ENCODE measurements around the gene RAB5IF.
A peak's percentile ranks its signal among the peaks of the same experiment; 100 is the strongest.
"Not testable (repeated sequence)": the region's sequence is repeated elsewhere in the genome, so short reads cannot be mapped to it uniquely, and the experiment has no call there.

Gene RAB5IF

DNA sequence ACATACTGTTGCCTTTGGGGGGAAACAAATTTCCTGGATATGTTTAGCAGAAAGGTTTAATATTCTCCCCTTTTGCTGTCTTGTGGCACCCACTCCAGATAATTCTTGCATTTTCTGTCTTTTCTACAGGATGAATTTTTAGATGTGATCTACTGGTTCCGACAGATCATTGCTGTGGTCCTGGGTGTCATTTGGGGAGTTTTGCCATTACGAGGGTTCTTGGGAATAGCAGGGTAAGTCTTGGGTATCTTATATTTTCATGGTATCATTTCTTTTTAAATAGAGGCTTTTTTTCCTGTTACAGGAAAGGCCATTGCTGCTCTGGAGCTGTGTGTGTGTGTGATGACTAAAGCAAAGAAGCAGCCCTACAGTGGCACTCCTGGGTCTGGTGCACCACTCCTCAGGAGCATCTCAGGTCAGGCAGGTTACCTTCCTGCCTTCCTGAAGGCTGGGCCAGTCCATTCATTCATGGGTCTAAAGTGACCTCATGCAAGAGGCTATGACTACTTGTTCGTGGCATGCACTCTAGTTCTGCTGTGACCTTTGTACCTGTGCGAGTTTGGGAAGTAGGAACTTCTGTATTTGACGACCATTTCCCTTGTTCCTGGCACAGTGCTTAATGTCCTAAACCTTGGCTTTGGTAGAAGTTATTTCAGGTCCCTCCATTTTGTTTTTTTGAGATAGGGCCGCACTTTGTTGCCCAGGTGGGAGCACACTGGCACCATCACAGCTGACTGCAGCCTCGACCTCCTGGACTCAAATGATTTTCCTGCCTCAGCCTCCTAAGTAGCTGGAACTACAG is 2.2 kb downstream of the RAB5IF start:
- H3K27ac ChIP-seq (replicated peaks; ENCODE audit: low read length), result no peak overlapping the region
- H2BK12ac ChIP-seq (ENCODE audit: low read length), result no peak overlapping the region
- H3K36me3 ChIP-seq (replicated peaks in 1 of 2; ENCODE audit: control insufficient read depth in 2 of 2, insufficient read depth in 2 of 2, low read length in 2 of 2), result peaks cover 26 to 55% of the 10 kb centered on the region in 2 donors
- no peak overlapping the region for H2AK5ac ChIP-seq (ENCODE audit: low read depth, low read length)
- no peak overlapping the region for H3K9ac ChIP-seq (ENCODE audit: low read depth, low read length, poor library complexity)
- H4K91ac ChIP-seq (ENCODE audit: low read depth, low read length, poor library complexity), result no peak overlapping the region
- H2BK15ac ChIP-seq (ENCODE audit: low read length), result no peak overlapping the region
- no peak overlapping the region for H4K8ac ChIP-seq (ENCODE audit: low read depth, low read length)
- H3K23ac ChIP-seq (ENCODE audit: low read depth, low read length, poor library complexity), result no peak overlapping the region
- no peaks in the 10 kb centered on the region for H3K27me3 ChIP-seq (ENCODE audit: control insufficient read depth in 3 of 3, insufficient read depth in 3 of 3, low read depth in 1 of 3, low read length in 3 of 3)
- no peak overlapping the region for H2BK120ac ChIP-seq (ENCODE audit: low read depth, low read length)
- no peak overlapping the region for H3K4ac ChIP-seq (ENCODE audit: low read length)
- no CpG with 5 or more reads among the region's 7 CpGs for WGBS, 2 donors (ENCODE audit: extremely low coverage in 2 of 2, insufficient read length in 2 of 2, insufficient replicate concordance in 1 of 2)
- peaks cover 7% of the 10 kb centered on the region for H3K79me1 ChIP-seq (ENCODE audit: low read depth, low read length)
- no peak overlapping the region for H2BK5ac ChIP-seq (ENCODE audit: low read length)
- H3K4me3 ChIP-seq (ENCODE audit: low read length in 2 of 2), result peak overlapping the region in 1 of 2 donors; percentile 18
- H3K4me1 ChIP-seq (ENCODE audit: control insufficient read depth in 2 of 2, insufficient read depth in 1 of 2, low read depth in 1 of 2, low read length in 2 of 2), result peaks cover 10 to 11% of the 10 kb centered on the region in 2 donors
- no peak overlapping the region for H3K14ac ChIP-seq (ENCODE audit: low read length)
- H3K4me2 ChIP-seq (ENCODE audit: insufficient read depth, low read length, poor library complexity, severe bottlenecking), result no peak overlapping the region
- no peak overlapping the region for H2AFZ ChIP-seq (ENCODE audit: low read length)
- no peak for DNase-seq (ENCODE audit: low spot score)
- H3K9me3 ChIP-seq (replicated peaks in 1 of 2; ENCODE audit: control insufficient read depth in 2 of 2, insufficient read depth in 1 of 2, low read depth in 1 of 2, low read length in 2 of 2), result peaks cover 0 to 3% of the 10 kb centered on the region in 2 donors
- no peak overlapping the region for H3K18ac ChIP-seq (ENCODE audit: low read length)

DNA sequence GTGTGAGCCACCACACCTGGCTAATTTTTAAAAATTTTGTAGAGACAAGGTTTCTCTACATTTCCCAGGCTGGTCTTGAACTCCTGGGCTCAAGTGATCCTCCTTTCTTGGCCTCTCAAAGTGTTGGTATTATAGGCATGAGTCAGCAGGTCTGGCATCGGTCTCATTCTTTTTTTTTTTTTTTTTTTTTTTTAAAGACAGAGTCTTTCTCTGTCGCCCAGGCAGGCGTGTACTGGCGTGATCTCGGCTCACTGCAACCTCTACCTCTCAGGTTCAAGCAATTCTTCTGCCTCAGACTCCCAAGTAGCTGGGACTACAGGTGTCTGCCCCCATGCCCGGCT is 2.8 kb downstream of the RAB5IF start:
- not testable (repeated sequence) for H3K9me3 ChIP-seq (replicated peaks in 1 of 2; ENCODE audit: control insufficient read depth in 2 of 2, insufficient read depth in 1 of 2, low read depth in 1 of 2, low read length in 2 of 2); H2BK12ac ChIP-seq (ENCODE audit: low read length); H4K91ac ChIP-seq (ENCODE audit: low read depth, low read length, poor library complexity); H3K4me2 ChIP-seq (ENCODE audit: insufficient read depth, low read length, poor library complexity, severe bottlenecking); H3K79me1 ChIP-seq (ENCODE audit: low read depth, low read length); H3K27ac ChIP-seq (replicated peaks; ENCODE audit: low read length); H2BK5ac ChIP-seq (ENCODE audit: low read length); H3K4ac ChIP-seq (ENCODE audit: low read length); H2BK15ac ChIP-seq (ENCODE audit: low read length); DNase-seq (ENCODE audit: low spot score); H2AFZ ChIP-seq (ENCODE audit: low read length); H3K4me3 ChIP-seq (ENCODE audit: low read length in 2 of 2); H2AK5ac ChIP-seq (ENCODE audit: low read depth, low read length); H3K27me3 ChIP-seq (ENCODE audit: control insufficient read depth in 3 of 3, insufficient read depth in 3 of 3, low read depth in 1 of 3, low read length in 3 of 3); H3K14ac ChIP-seq (ENCODE audit: low read length); H4K8ac ChIP-seq (ENCODE audit: low read depth, low read length); H2BK120ac ChIP-seq (ENCODE audit: low read depth, low read length); H3K18ac ChIP-seq (ENCODE audit: low read length); H3K9ac ChIP-seq (ENCODE audit: low read depth, low read length, poor library complexity); H3K23ac ChIP-seq (ENCODE audit: low read depth, low read length, poor library complexity)
- peaks cover 28 to 60% of the 10 kb centered on the region in 2 donors for H3K36me3 ChIP-seq (replicated peaks in 1 of 2; ENCODE audit: control insufficient read depth in 2 of 2, insufficient read depth in 2 of 2, low read length in 2 of 2)
- no CpG with 5 or more reads among the region's 6 CpGs for WGBS, 2 donors (ENCODE audit: extremely low coverage in 2 of 2, insufficient read length in 2 of 2, insufficient replicate concordance in 1 of 2)
- H3K4me1 ChIP-seq (ENCODE audit: control insufficient read depth in 2 of 2, insufficient read depth in 1 of 2, low read depth in 1 of 2, low read length in 2 of 2), result peaks cover 10 to 11% of the 10 kb centered on the region in 2 donors

DNA sequence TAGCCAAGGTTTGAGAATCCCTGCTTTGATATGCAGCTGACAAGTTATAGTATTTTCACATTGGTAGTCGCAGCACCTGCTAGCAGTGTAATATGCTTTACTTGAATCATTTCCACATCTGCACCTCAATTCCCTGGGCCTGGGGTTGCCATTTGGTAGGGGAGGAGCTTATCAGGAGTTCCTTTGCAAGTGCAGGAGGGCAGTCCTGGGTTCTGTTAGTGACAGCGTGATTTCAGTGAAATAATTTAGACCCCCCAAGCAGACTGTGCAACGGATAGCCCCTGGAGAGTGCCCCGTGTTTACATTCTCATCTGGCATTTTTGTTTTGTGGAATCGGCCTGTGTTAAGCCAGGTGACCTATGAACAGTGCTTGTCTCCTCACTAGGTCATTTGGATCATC is 6.0 kb downstream of the RAB5IF start:
- no CpG with 5 or more reads among the region's 5 CpGs for WGBS, 2 donors (ENCODE audit: extremely low coverage in 2 of 2, insufficient read length in 2 of 2, insufficient replicate concordance in 1 of 2)

DNA sequence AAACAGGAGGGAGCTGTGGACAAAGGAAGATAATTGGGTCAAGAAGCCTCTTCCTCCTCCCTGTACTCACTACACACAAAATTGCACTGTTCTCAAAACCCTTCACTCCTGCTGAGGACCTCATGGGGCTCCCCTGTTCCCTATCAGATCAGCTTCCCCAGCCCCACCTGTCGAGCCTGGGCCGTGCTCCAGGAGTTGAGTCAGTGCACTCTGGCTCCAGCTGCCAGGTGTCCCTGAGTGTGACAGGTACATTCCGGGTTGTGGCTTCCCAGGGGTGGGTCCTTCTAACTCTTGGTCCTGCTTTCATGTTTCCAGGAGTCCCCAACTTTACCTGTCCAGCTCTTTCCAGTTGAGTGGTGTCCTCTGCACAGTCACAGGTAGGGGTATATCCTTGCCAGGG is 8.4 kb downstream of the RAB5IF start:
- no peak overlapping the region for H3K14ac ChIP-seq (ENCODE audit: low read length)
- H3K18ac ChIP-seq (ENCODE audit: low read length), result no peak overlapping the region
- H2BK15ac ChIP-seq (ENCODE audit: low read length), result no peak overlapping the region
- no peak for DNase-seq (ENCODE audit: low spot score)
- no peak overlapping the region for H3K9ac ChIP-seq (ENCODE audit: low read depth, low read length, poor library complexity)
- no peak overlapping the region for H2AK5ac ChIP-seq (ENCODE audit: low read depth, low read length)
- H2BK5ac ChIP-seq (ENCODE audit: low read length), result no peak overlapping the region
- no CpG with 5 or more reads among the region's 3 CpGs for WGBS, 2 donors (ENCODE audit: extremely low coverage in 2 of 2, insufficient read length in 2 of 2, insufficient replicate concordance in 1 of 2)
- H4K8ac ChIP-seq (ENCODE audit: low read depth, low read length), result no peak overlapping the region
- H3K27me3 ChIP-seq (ENCODE audit: control insufficient read depth in 3 of 3, insufficient read depth in 3 of 3, low read depth in 1 of 3, low read length in 3 of 3), result no peaks in the 10 kb centered on the region
- H2AFZ ChIP-seq (ENCODE audit: low read length), result no peak overlapping the region
- H3K4me3 ChIP-seq (ENCODE audit: low read length in 2 of 2), result no peak overlapping the region
- H3K36me3 ChIP-seq (replicated peaks in 1 of 2; ENCODE audit: control insufficient read depth in 2 of 2, insufficient read depth in 2 of 2, low read length in 2 of 2), result peaks cover 40 to 61% of the 10 kb centered on the region in 2 donors
- no peak overlapping the region for H2BK12ac ChIP-seq (ENCODE audit: low read length)
- H2BK120ac ChIP-seq (ENCODE audit: low read depth, low read length), result no peak overlapping the region
- no peak overlapping the region for H3K23ac ChIP-seq (ENCODE audit: low read depth, low read length, poor library complexity)
- no peak overlapping the region for H4K91ac ChIP-seq (ENCODE audit: low read depth, low read length, poor library complexity)
- no peak overlapping the region for H3K4ac ChIP-seq (ENCODE audit: low read length)
- no peak overlapping the region for H3K27ac ChIP-seq (replicated peaks; ENCODE audit: low read length)
- H3K9me3 ChIP-seq (replicated peaks in 1 of 2; ENCODE audit: control insufficient read depth in 2 of 2, insufficient read depth in 1 of 2, low read depth in 1 of 2, low read length in 2 of 2), result peaks cover 0 to 3% of the 10 kb centered on the region in 2 donors
- peaks cover 2% of the 10 kb centered on the region for H3K79me1 ChIP-seq (ENCODE audit: low read depth, low read length)
- H3K4me1 ChIP-seq (ENCODE audit: control insufficient read depth in 2 of 2, insufficient read depth in 1 of 2, low read depth in 1 of 2, low read length in 2 of 2), result no peaks in the 10 kb centered on the region
- no peak overlapping the region for H3K4me2 ChIP-seq (ENCODE audit: insufficient read depth, low read length, poor library complexity, severe bottlenecking)

More for the DNA sequence above, 6.0 kb downstream of the RAB5IF start:
- Histone ChIP-seq H3K14ac (ENCODE audit: low read length) (no peak overlapping the region), H3K27ac (replicated peaks; ENCODE audit: low read length) (no peak overlapping the region), H3K9ac (ENCODE audit: low read depth, low read length, poor library complexity) (no peak overlapping the region), H3K4ac (ENCODE audit: low read length) (no peak overlapping the region), H2BK120ac (ENCODE audit: low read depth, low read length) (no peak overlapping the region), H3K27me3 (ENCODE audit: control insufficient read depth in 3 of 3, insufficient read depth in 3 of 3, low read depth in 1 of 3, low read length in 3 of 3) (no peaks in the 10 kb centered on the region), H2BK12ac (ENCODE audit: low read length) (no peak overlapping the region), H3K4me2 (ENCODE audit: insufficient read depth, low read length, poor library complexity, severe bottlenecking) (no peak overlapping the region), H4K8ac (ENCODE audit: low read depth, low read length) (no peak overlapping the region), H2BK15ac (ENCODE audit: low read length) (no peak overlapping the region), H2AK5ac (ENCODE audit: low read depth, low read length) (no peak overlapping the region), H3K9me3 (replicated peaks in 1 of 2; ENCODE audit: control insufficient read depth in 2 of 2, insufficient read depth in 1 of 2, low read depth in 1 of 2, low read length in 2 of 2) (peaks cover 0 to 3% of the 10 kb centered on the region in 2 donors), H3K36me3 (replicated peaks in 1 of 2; ENCODE audit: control insufficient read depth in 2 of 2, insufficient read depth in 2 of 2, low read length in 2 of 2) (peaks cover 46 to 78% of the 10 kb centered on the region in 2 donors), H3K18ac (ENCODE audit: low read length) (no peak overlapping the region), H3K23ac (ENCODE audit: low read depth, low read length, poor library complexity) (no peak overlapping the region), H3K4me3 (ENCODE audit: low read length in 2 of 2) (no peak overlapping the region), H3K4me1 (ENCODE audit: control insufficient read depth in 2 of 2, insufficient read depth in 1 of 2, low read depth in 1 of 2, low read length in 2 of 2) (peaks cover 2 to 5% of the 10 kb centered on the region in 2 donors), H2BK5ac (ENCODE audit: low read length) (no peak overlapping the region), H4K91ac (ENCODE audit: low read depth, low read length, poor library complexity) (no peak overlapping the region), H2AFZ (ENCODE audit: low read length) (no peak overlapping the region), H3K79me1 (ENCODE audit: low read depth, low read length) (peaks cover 3% of the 10 kb centered on the region)
- DNase-seq (ENCODE audit: low spot score), result no peak
